ENCODE data around the gene EFHC2. TPM values are rescaled to one million over a fixed set of nuclear protein-coding genes. Genes with fewer than 3 reads are reported as not detected.
"Not testable (repeated sequence)": the region's sequence is repeated elsewhere in the genome, so short reads cannot be mapped to it uniquely, and the experiment has no call there.

EFHC2 gene
- total RNA-seq, 1 donor from 2014 or later: 0.77 TPM

DNA sequence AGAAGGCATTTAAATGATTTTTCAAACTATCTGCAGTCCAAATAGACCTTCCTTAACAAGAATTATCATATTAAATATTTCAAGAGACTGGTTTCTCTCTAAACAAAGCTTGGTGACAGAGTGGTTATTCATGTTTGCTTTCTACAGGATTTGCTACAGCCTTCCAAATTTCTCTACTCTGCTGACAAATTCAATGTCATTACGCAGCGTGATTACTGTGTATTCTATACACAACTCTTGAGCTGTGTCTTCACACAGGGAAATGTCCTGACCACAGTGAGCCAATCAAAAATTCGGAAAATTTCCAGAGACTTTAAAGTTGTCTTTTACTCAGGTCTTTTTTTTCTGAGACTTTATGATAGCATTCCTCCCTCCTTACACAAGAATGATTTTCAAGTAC lies 75.6 kb downstream of the EFHC2 start:
- Mint-ChIP-seq H3K4me1 (peaks cover 20% of the 10 kb centered on the region), H3K4me3 (no peak overlapping the region), H3K27ac (ENCODE audit: unreplicated experiment) (no peak overlapping the region), H3K36me3 (ENCODE audit: low read depth) (peaks cover 2% of the 10 kb centered on the region), H3K27me3 (ENCODE audit: low read depth) (no peaks in the 10 kb centered on the region), H3K9me3 (peaks cover 15% of the 10 kb centered on the region)
- TF ChIP-seq CTCF (conservative IDR thresholded peaks at IDR 0.05): no peak
- DNase-seq (ENCODE audit: low read depth, low spot score): no peak

- no peak overlapping the region for H3K4me3 Mint-ChIP-seq
- TF ChIP-seq CTCF (conservative IDR thresholded peaks at IDR 0.05): no peak
- peaks cover 13% of the 10 kb centered on the region for H3K9me3 Mint-ChIP-seq
- peaks cover 16% of the 10 kb centered on the region for H3K4me1 Mint-ChIP-seq
- peaks cover 2% of the 10 kb centered on the region for H3K36me3 Mint-ChIP-seq (ENCODE audit: low read depth)
- H3K27ac Mint-ChIP-seq (ENCODE audit: unreplicated experiment): no peak overlapping the region
- no peak for DNase-seq (ENCODE audit: low read depth, low spot score)
- H3K27me3 Mint-ChIP-seq (ENCODE audit: low read depth): no peaks in the 10 kb centered on the region
Measured at GRCh38 chrX:44267116-44267515, 76.4 kb downstream of the EFHC2 start.

DNA sequence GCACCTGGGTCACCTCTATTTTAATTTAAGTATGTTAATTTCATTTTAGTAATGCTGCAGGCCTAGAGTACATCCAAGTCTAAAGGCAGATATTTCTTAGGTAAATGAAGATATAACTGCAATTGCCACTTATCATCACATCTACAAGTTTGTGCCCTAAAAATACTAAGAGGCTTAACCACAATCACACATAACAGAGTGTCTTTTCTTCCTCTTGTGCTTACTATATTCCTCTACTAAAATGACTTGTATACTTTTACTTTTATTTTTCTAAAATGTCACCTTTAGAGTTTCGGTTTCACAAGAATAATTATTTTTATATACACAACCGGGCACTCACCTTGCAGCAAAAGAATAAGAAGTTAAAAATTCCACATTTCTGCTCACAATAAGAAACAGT lies 77.9 kb downstream of the EFHC2 start:
- no peak for DNase-seq (ENCODE audit: low read depth, low spot score)
- Mint-ChIP-seq H3K36me3 (ENCODE audit: low read depth) (peaks cover 2% of the 10 kb centered on the region), H3K27ac (ENCODE audit: unreplicated experiment) (no peak overlapping the region), H3K27me3 (ENCODE audit: low read depth) (no peaks in the 10 kb centered on the region), H3K9me3 (peaks cover 13% of the 10 kb centered on the region), H3K4me1 (peaks cover 3% of the 10 kb centered on the region), H3K4me3 (no peak overlapping the region)
- TF ChIP-seq CTCF (conservative IDR thresholded peaks at IDR 0.05): no peak

GRCh38 chrX:44264936-44265335 lies 78.5 kb downstream of the EFHC2 start:
- Mint-ChIP-seq H3K36me3 (ENCODE audit: low read depth) (peaks cover 2% of the 10 kb centered on the region), H3K27me3 (ENCODE audit: low read depth) (no peaks in the 10 kb centered on the region), H3K27ac (ENCODE audit: unreplicated experiment) (no peak overlapping the region), H3K4me3 (no peak overlapping the region), H3K9me3 (peaks cover 8% of the 10 kb centered on the region), H3K4me1 (peaks cover 3% of the 10 kb centered on the region)
- TF ChIP-seq CTCF (conservative IDR thresholded peaks at IDR 0.05): no peak
- DNase-seq (ENCODE audit: low read depth, low spot score): no peak

GRCh38 chrX:44261286-44261685 lies 82.2 kb downstream of the EFHC2 start:
- Mint-ChIP-seq H3K27me3 (ENCODE audit: low read depth) (no peaks in the 10 kb centered on the region), H3K4me1 (no peaks in the 10 kb centered on the region), H3K27ac (ENCODE audit: unreplicated experiment) (no peak overlapping the region), H3K4me3 (no peak overlapping the region), H3K9me3 (peaks cover 8% of the 10 kb centered on the region), H3K36me3 (ENCODE audit: low read depth) (no peaks in the 10 kb centered on the region)
- DNase-seq (ENCODE audit: low read depth, low spot score): no peak
- TF ChIP-seq CTCF (conservative IDR thresholded peaks at IDR 0.05): no peak

DNA sequence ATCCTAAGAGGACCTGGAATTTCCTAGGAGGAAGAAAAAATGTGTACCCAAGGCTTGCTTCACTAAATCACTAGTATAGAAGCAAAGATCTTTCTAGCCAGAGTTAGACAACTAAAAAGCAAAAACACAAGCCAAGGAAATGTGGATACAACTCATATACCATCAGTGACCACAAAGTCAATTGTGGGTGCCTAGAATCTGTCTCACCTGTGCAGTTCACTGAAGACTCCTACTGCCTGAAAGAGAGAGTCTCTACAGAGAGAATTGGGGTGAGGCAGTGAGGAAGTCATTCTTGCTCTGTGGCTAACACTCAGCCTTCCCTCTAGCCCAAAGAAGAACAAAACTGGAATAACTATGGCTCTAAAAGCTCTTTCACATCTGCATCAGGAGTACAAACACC lies 82.9 kb downstream of the EFHC2 start:
- Mint-ChIP-seq H3K36me3 (ENCODE audit: low read depth) (peaks cover 4% of the 10 kb centered on the region), H3K4me3 (no peak overlapping the region), H3K4me1 (no peaks in the 10 kb centered on the region), H3K27me3 (ENCODE audit: low read depth) (no peaks in the 10 kb centered on the region), H3K27ac (ENCODE audit: unreplicated experiment) (no peak overlapping the region), H3K9me3 (peaks cover 12% of the 10 kb centered on the region)
- TF ChIP-seq CTCF (conservative IDR thresholded peaks at IDR 0.05): no peak
- no peak for DNase-seq (ENCODE audit: low read depth, low spot score)

GRCh38 chrX:44255742-44256141 lies 87.7 kb downstream of the EFHC2 start:
- not testable (repeated sequence) for H3K27ac Mint-ChIP-seq (ENCODE audit: unreplicated experiment); DNase-seq (ENCODE audit: low read depth, low spot score); H3K4me1 Mint-ChIP-seq; H3K27me3 Mint-ChIP-seq (ENCODE audit: low read depth); H3K4me3 Mint-ChIP-seq
- peaks cover 14% of the 10 kb centered on the region for H3K9me3 Mint-ChIP-seq
- peaks cover 18% of the 10 kb centered on the region for H3K36me3 Mint-ChIP-seq (ENCODE audit: low read depth)
